GM23248 (cell line): ENCODE results near the gene STAT2. TPM values are rescaled to one million over a fixed set of nuclear protein-coding genes. Genes with fewer than 3 reads are reported as not detected.

Source experiments
- DNase-seq: peaks from one replicate; pipeline ENCODE4 v3.0.0-alpha.2; 2015
- H2AFZ ChIP-seq: fragments of 200-600 bp; sonication (generic); 2 replicates; pipeline ENCODE4 v1.6.1; 2016; ENCODE audit warnings: antibody characterized with exemption
- H3F3A ChIP-seq: fragments of 200-600 bp; sonication (generic); 2 replicates; pipeline ENCODE4 v1.6.1; 2016; ENCODE audit warnings: mild to moderate bottlenecking, antibody characterized with exemption, mixed run types; ENCODE audit not compliant: insufficient read depth
- H3K27ac ChIP-seq: fragments of 200-600 bp; sonication (generic); 2 replicates; pipeline ENCODE4 v1.5.1; 2016; ENCODE audit warnings: mild to moderate bottlenecking
- H3K27me3 ChIP-seq: fragments of 200-600 bp; sonication (generic); replicated peaks from 2 replicates; pipeline ENCODE4 v1.6.1; 2016; ENCODE audit warnings: mild to moderate bottlenecking; ENCODE audit not compliant: insufficient read depth
- H3K36me3 ChIP-seq: fragments of 200-600 bp; sonication (generic); 2 replicates; pipeline ENCODE4 v1.6.1; 2016; ENCODE audit warnings: low read depth, mild to moderate bottlenecking
- H3K4me1 ChIP-seq: fragments of 200-600 bp; sonication (generic); 2 replicates; pipeline ENCODE4 v1.6.1; 2016; ENCODE audit warnings: mild to moderate bottlenecking; ENCODE audit not compliant: insufficient read depth
- H3K4me2 ChIP-seq: fragments of 200-600 bp; sonication (generic); one replicate; pipeline ENCODE4 v1.6.1; 2016; ENCODE audit warnings: mild to moderate bottlenecking; ENCODE audit not compliant: unreplicated experiment
- H3K4me3 ChIP-seq: fragments of 200-600 bp; sonication (generic); 2 replicates; pipeline ENCODE4 v1.5.1; 2016; ENCODE audit warnings: mild to moderate bottlenecking
- H3K79me2 ChIP-seq: fragments of 200-600 bp; sonication (generic); 2 replicates; pipeline ENCODE4 v1.6.1; 2016; ENCODE audit warnings: mild to moderate bottlenecking; ENCODE audit not compliant: insufficient read depth
- H3K9ac ChIP-seq: fragments of 200-600 bp; sonication (generic); 2 replicates; pipeline ENCODE4 v1.6.1; 2016; ENCODE audit warnings: mild to moderate bottlenecking
- H3K9me2 ChIP-seq: fragments of 200-600 bp; sonication (generic); 2 replicates; pipeline ENCODE4 v1.6.1; 2016; ENCODE audit warnings: mixed run types, mild to moderate bottlenecking, moderate library complexity; ENCODE audit not compliant: insufficient read depth
- H3K9me3 ChIP-seq: fragments of 200-600 bp; sonication (generic); one replicate; pipeline ENCODE4 v1.6.1; 2017; ENCODE audit warnings: low read depth
- H4K20me1 ChIP-seq: fragments of 200-600 bp; sonication (generic); 2 replicates; pipeline ENCODE4 v1.6.0; 2016; ENCODE audit not compliant: insufficient read depth
- EZH2 ChIP-seq: fragments of 200-600 bp; sonication (generic); IDR thresholded peaks from 2 replicates; pipeline ENCODE4 v1.6.1; 2018; ENCODE audit warnings: antibody characterized with exemption, mild to moderate bottlenecking; ENCODE audit not compliant: insufficient read depth, poor library complexity, severe bottlenecking
- EZH2phosphoT487 ChIP-seq: fragments of 200-600 bp; sonication (generic); IDR thresholded peaks from 2 replicates; pipeline ENCODE4 v1.6.1; 2018; ENCODE audit warnings: antibody characterized with exemption, moderate library complexity, mild to moderate bottlenecking, low read depth; ENCODE audit not compliant: insufficient read depth
- WGBS, 2 experiments: methylation state at CpG; one replicate each; pipeline ENCODE4 v1.1.6; 2015 to 2017; ENCODE audit warnings: low lambda C conversion rate in 2 of 2, low coverage in 1 of 2; ENCODE audit errors: missing lambda C conversion rate in 2 of 2; 5-methylcytosine and 5-hydroxymethylcytosine counted together
- in situ Hi-C: fragments of 300-500 bp; cut with MboI; formaldehyde crosslinking; loops from 2 replicates; pipeline ENCODE4 v1.15.0; 2020
- polyA plus RNA-seq: library from polyadenylated mRNA; unstranded; fragments of >200 nt; fragmentation: Nextera tagmentation; extraction: Ambion mirVana; gene quantifications from 2 replicates; pipeline ENCODE4 v1.2.1, GENCODE V29; 2016
- total RNA-seq: library from RNA; depleted of rRNA; stranded (reverse); fragments of >200 nt; shearing (Covaris generic); gene quantifications from 2 replicates; pipeline ENCODE4 v1.2.3, GENCODE V29; 2014

STAT2 gene
- total and polyA plus RNA-seq, 2 experiments from 2014 or later = 109 to 220 TPM

GRCh38 chr12:56307221-56307965 lies 52.5 kb downstream of the STAT2 start:
- no peaks in the 10 kb centered on the region for H3K9me3 ChIP-seq
- peaks cover 18% of the 10 kb centered on the region for H3K79me2 ChIP-seq
- H4K20me1 ChIP-seq = no peaks in the 10 kb centered on the region
- H3F3A ChIP-seq = no peaks in the 10 kb centered on the region; the same call in 1 of the 2 replicates
- TF ChIP-seq EZH2 (no peak), EZH2phosphoT487 (no peak)
- H3K4me1 ChIP-seq = no peaks in the 10 kb centered on the region
- no peak overlapping the region for H3K9ac ChIP-seq
- H3K27me3 ChIP-seq = no peaks in the 10 kb centered on the region
- no peak overlapping the region for H3K4me3 ChIP-seq
- 96 to 97% methylated on average over 7 of the region's 7 CpGs for WGBS, 2 experiments
- in situ Hi-C loops = no loop called here
- H3K36me3 ChIP-seq = peaks cover 20% of the 10 kb centered on the region
- no peak overlapping the region for H2AFZ ChIP-seq
- H3K4me2 ChIP-seq = no peak overlapping the region
- no peaks in the 10 kb centered on the region for H3K9me2 ChIP-seq
- DNase-seq = no peak
- H3K27ac ChIP-seq = no peak overlapping the region

GRCh38 chr12:56304872-56305590 lies 54.9 kb downstream of the STAT2 start:
- no peak for DNase-seq
- Histone ChIP-seq H3K9me3 (no peaks in the 10 kb centered on the region), H3K4me1 (peaks cover 7% of the 10 kb centered on the region; the same call in 1 of the 2 replicates), H3K27ac (no peak overlapping the region), H3K36me3 (peaks cover 9% of the 10 kb centered on the region), H3K79me2 (peaks cover 27% of the 10 kb centered on the region), H3F3A (peaks cover 15% of the 10 kb centered on the region), H3K9me2 (no peaks in the 10 kb centered on the region), H4K20me1 (no peaks in the 10 kb centered on the region), H3K4me3 (no peak overlapping the region), H3K4me2 (no peak overlapping the region), H3K9ac (no peak overlapping the region), H2AFZ (no peak overlapping the region), H3K27me3 (no peaks in the 10 kb centered on the region)
- TF ChIP-seq EZH2phosphoT487 (no peak), EZH2 (no peak)
- in situ Hi-C loops = no loop called here
- 94 to 95% methylated on average over 8 of the region's 8 CpGs for WGBS, 2 experiments

GRCh38 chr12:56304276-56304675 lies 55.6 kb downstream of the STAT2 start:
- 93 to 96% methylated on average over 3 of the region's 3 CpGs for WGBS, 2 experiments
- H3K27ac ChIP-seq = no peak overlapping the region
- H3K36me3 ChIP-seq = peaks cover 9% of the 10 kb centered on the region
- H3K4me3 ChIP-seq = no peak overlapping the region
- no peak overlapping the region for H2AFZ ChIP-seq
- no peak overlapping the region for H3K9ac ChIP-seq
- in situ Hi-C loops = no loop called here
- H4K20me1 ChIP-seq = no peaks in the 10 kb centered on the region
- H3F3A ChIP-seq = peaks cover 15% of the 10 kb centered on the region
- H3K79me2 ChIP-seq = peaks cover 32% of the 10 kb centered on the region
- H3K9me2 ChIP-seq = no peaks in the 10 kb centered on the region
- H3K9me3 ChIP-seq = no peaks in the 10 kb centered on the region
- TF ChIP-seq EZH2 (no peak), EZH2phosphoT487 (no peak)
- peaks cover 7% of the 10 kb centered on the region; the same call in 1 of the 2 replicates for H3K4me1 ChIP-seq
- DNase-seq = no peak
- H3K27me3 ChIP-seq = no peaks in the 10 kb centered on the region
- no peak overlapping the region for H3K4me2 ChIP-seq

GRCh38 chr12:56300644-56301464 lies 59.1 kb downstream of the STAT2 start:
- peaks cover 53% of the 10 kb centered on the region for H3K79me2 ChIP-seq
- DNase-seq = no peak
- H3K4me3 ChIP-seq = peak overlapping the region; percentile 85
- peak overlapping the region; percentile 80 for H3K9ac ChIP-seq
- in situ Hi-C loops = no loop called here
- H3K4me2 ChIP-seq = peak overlapping the region; percentile 96
- peak overlapping the region; percentile 91 for H2AFZ ChIP-seq
- no peak for TF ChIP-seq EZH2phosphoT487
- TF ChIP-seq EZH2 = no peak
- no peaks in the 10 kb centered on the region for H3K9me2 ChIP-seq
- H3F3A ChIP-seq = peaks cover 20% of the 10 kb centered on the region
- H3K27me3 ChIP-seq = no peaks in the 10 kb centered on the region
- no peaks in the 10 kb centered on the region; the same call in 1 of the 2 replicates for H4K20me1 ChIP-seq
- WGBS, 2 experiments = 31 to 35% methylated on average over 21 of the region's 21 CpGs
- H3K9me3 ChIP-seq = no peaks in the 10 kb centered on the region
- H3K4me1 ChIP-seq = peaks cover 18% of the 10 kb centered on the region
- peaks cover 4% of the 10 kb centered on the region for H3K36me3 ChIP-seq
- H3K27ac ChIP-seq = peak overlapping the region; percentile 68
